Uterus (tissue), 4 donors: ENCODE results near the gene EDC4. TPM values are rescaled to one million over a fixed set of nuclear protein-coding genes. Genes with fewer than 3 reads are reported as not detected.

Experiments used
- DNase-seq, 2 donors: peaks; one replicate each; pipeline ENCODE4 v3.0.0-alpha.2; 2019 to 2020
- H3K27ac ChIP-seq, 2 donors: fragments of 200-600 bp; sonication (generic); 1 replicate in 1 of 2; 2 replicates in 1 of 2; pipeline ENCODE4 v1.5.1; 2016 to 2018
- H3K27me3 ChIP-seq, 2 donors: fragments of 200-600 bp; sonication (generic); one replicate each; pipeline ENCODE4 v1.5.1; 2018 to 2019; ENCODE audit warnings: control low read depth in 1 of 2
- H3K36me3 ChIP-seq, 2 donors: fragments of 200-600 bp; sonication (generic); one replicate each; pipeline ENCODE4 v1.5.1; 2019; ENCODE audit warnings: control low read depth in 1 of 2
- H3K4me1 ChIP-seq, 2 donors: fragments of 200-600 bp; sonication (generic); one replicate each; pipeline ENCODE4 v1.5.1; 2018 to 2019; ENCODE audit warnings: control low read depth in 1 of 2
- H3K4me3 ChIP-seq, 2 donors: fragments of 200-600 bp; sonication (generic); 1 replicate in 1 of 2; 2 replicates in 1 of 2; pipeline ENCODE4 v1.5.1; 2018 to 2019; ENCODE audit warnings: mild to moderate bottlenecking in 1 of 2
- H3K9me3 ChIP-seq, 2 donors: fragments of 200-600 bp; sonication (generic); one replicate each; pipeline ENCODE4 v1.5.1; 2019; ENCODE audit warnings: control low read depth in 1 of 2
- POLR2A ChIP-seq, 2 donors: fragments of 450-650 bp; IDR thresholded peaks; one replicate each; pipeline ENCODE4 v1.6.1; 2016; ENCODE audit warnings: antibody characterized with exemption in 2 of 2, mild to moderate bottlenecking in 1 of 2, moderate library complexity in 1 of 2
- intact Hi-C: fragments of 100-400 bp; cut with DNase I; formaldehyde crosslinking; loops from one replicate; pipeline ENCODE4 v1.15.1; 2023; ENCODE audit warnings: low total_unique reads
- total RNA-seq, 4 donors: library from RNA; depleted of rRNA in 3 of 4; stranded (reverse); fragments of >200 nt in 3 of 4; gene quantifications; one replicate each; pipeline versions ENCODE4 v1.1.0 to v1.2.4, GENCODE V29; 2014 to 2023
- TF ChIP-seq, protein P1 (sequence below), 4 experiments: fragments of 200-600 bp in 2 of 4; fragments of 450-650 bp in 2 of 4; sonication (generic) in 2 of 4; IDR thresholded peaks; one replicate each; pipeline ENCODE4 v1.5.1; 2016 to 2019; ENCODE audit warnings: antibody characterized with exemption in 4 of 4, mild to moderate bottlenecking in 2 of 4, moderate library complexity in 1 of 4
- donor health status: DM: yes; HTN: yes; CAD: no.

The EDC4 gene
- total RNA-seq, 4 donors from 2014 or later: 19.4 to 63.7 (median 50.7) TPM

DNA sequence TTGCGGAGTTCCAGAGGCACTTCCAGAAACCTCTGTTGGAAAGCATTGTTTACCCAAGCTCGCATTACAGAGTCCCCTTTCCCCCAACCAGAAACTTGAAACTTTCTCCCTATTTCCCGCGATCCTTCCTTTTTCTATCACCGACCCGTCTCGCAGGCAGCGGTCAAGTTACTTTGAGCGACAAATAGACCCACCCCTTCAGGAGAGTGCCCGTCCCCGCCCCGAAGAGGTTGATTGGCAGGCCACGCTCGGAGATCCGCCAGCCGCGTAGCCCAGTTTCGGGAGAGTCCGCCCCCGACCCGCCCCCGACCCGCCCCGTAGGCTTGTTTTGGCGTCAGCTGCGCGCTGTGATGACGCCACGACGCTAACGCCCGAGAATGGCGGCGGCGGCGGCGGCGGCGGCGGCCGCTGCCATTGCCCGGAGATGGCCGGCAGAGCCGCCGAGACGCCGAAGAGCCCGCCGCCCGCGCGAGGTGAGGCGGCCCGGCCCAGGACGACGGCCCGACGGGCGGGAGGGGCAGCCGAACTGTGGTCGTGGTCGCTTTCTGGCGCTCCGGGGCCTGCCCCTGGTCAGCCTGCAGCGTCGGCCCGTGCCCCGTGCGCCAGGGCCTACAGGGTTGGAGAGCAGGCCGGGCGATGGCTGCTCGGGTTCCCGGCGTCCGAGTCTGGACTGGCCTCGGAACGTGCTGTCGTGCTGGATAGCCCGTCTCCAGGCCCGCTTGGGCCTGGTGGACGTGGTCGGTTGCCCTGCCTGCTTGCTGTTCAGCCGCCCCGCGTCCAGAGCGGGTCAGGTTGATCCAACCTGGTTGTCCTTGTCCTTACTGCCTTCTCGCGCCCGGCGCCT is 20.3 kb downstream of the EDC4 start, which contains the start of gene PSKH1:
TSS of gene PSKH1 (plus strand) at position 356 of the 844 bp plus-strand sequence. CDS start 15,496 bp downstream, outside the sequence.
- TF ChIP-seq POLR2A (IDR thresholded peaks at IDR 0.05): peak; percentile 74 to 93
- TF ChIP-seq, protein P1, sequence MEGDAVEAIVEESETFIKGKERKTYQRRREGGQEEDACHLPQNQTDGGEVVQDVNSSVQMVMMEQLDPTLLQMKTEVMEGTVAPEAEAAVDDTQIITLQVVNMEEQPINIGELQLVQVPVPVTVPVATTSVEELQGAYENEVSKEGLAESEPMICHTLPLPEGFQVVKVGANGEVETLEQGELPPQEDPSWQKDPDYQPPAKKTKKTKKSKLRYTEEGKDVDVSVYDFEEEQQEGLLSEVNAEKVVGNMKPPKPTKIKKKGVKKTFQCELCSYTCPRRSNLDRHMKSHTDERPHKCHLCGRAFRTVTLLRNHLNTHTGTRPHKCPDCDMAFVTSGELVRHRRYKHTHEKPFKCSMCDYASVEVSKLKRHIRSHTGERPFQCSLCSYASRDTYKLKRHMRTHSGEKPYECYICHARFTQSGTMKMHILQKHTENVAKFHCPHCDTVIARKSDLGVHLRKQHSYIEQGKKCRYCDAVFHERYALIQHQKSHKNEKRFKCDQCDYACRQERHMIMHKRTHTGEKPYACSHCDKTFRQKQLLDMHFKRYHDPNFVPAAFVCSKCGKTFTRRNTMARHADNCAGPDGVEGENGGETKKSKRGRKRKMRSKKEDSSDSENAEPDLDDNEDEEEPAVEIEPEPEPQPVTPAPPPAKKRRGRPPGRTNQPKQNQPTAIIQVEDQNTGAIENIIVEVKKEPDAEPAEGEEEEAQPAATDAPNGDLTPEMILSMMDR (IDR thresholded peaks at IDR 0.05): peak in 2 of 4 experiments; percentile 2 to 19
- DNase-seq: peak; percentile 96 to 97
- Histone ChIP-seq H3K9me3 (no peaks in the 10 kb centered on the region), H3K4me3 (peak within 1 kb of the TSS; percentile 93 to 94), H3K27me3 (no peaks in the 10 kb centered on the region), H3K27ac (peak within 1 kb of the TSS; percentile 88 to 94), H3K36me3 (no peaks in the 10 kb centered on the region), H3K4me1 (peaks cover 0 to 11% of the 10 kb centered on the region in 2 donors)
- intact Hi-C loops: no loop called here

DNA sequence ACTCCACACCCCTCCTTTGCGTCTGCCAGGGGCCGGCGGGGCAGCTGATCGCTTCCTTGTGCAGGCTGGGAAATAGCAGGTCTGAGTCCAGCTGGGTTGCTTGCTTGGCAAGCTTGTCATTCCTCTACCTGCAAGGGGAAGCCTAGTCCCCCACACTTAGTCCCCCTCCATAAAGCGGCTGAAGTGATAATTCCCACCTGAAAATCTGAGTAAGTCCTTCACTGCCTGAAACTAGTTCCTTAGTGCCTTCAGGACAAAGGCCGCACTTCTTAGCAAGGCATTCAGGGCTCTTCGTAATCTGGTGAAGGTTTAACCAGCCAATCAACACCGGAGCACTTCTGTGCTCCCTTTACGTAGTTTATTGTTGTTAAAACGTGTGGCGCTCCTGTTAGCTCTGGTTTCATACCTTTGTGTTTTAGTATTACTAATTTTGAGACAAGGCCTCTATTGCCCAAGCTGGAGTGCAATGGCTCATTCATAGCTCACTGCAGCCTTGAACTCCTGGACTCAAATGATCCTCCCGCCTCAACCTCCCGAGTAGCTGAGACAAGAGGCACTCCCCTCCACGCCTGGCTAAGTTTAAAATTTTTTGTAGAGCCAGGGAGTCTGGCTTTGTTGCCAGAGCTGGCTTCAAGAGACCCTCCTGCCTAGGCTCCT is 21.0 kb downstream of the EDC4 start:
- H3K9me3 ChIP-seq: no peaks in the 10 kb centered on the region
- no peaks in the 10 kb centered on the region for H3K27me3 ChIP-seq
- intact Hi-C loops: no loop called here
- H3K36me3 ChIP-seq: no peaks in the 10 kb centered on the region
- no peak for DNase-seq
- H3K4me1 ChIP-seq: peaks cover 0 to 11% of the 10 kb centered on the region in 2 donors
- H3K4me3 ChIP-seq: peak overlapping the region; percentile 93 to 94
- TF ChIP-seq, protein P1 (IDR thresholded peaks at IDR 0.05): no peak
- no peak for TF ChIP-seq POLR2A (IDR thresholded peaks at IDR 0.05)
- H3K27ac ChIP-seq: peak overlapping the region; percentile 88 to 94

GRCh38 chr16:67897231-67897630 is 24.4 kb downstream of the EDC4 start:
- Histone ChIP-seq H3K36me3 (no peaks in the 10 kb centered on the region), H3K4me1 (peaks cover 0 to 11% of the 10 kb centered on the region in 2 donors)

DNA sequence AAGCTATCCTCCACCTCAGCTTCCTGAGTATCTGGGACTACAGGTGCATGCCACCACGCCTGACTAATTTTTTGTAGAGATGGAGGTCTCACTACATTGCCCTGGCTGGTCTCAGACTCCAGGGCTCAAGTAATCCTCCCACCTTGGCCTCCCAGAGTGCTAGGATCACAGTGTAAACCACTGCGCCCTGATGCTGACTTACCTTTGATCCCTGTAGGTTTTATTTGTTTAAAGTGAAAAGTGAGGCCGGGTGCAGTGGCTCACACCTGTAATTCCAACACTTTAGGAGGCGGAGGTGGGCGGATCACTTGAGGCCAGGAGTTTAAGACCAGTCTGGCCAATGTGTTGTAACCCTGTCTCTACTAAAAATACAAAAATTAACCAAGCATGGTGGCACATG is 28.9 kb downstream of the EDC4 start:
- H3K9me3 ChIP-seq: no peaks in the 10 kb centered on the region
- H3K27ac ChIP-seq: no peak overlapping the region
- TF ChIP-seq, protein P1 (IDR thresholded peaks at IDR 0.05): no peak
- no peak for TF ChIP-seq POLR2A (IDR thresholded peaks at IDR 0.05)
- intact Hi-C loops: no loop called here
- no peaks in the 10 kb centered on the region for H3K27me3 ChIP-seq
- H3K4me3 ChIP-seq: no peak overlapping the region
- DNase-seq: no peak
- no peaks in the 10 kb centered on the region for H3K4me1 ChIP-seq
- H3K36me3 ChIP-seq: no peaks in the 10 kb centered on the region

More at GRCh38 chr16:67897231-67897630, 24.4 kb downstream of the EDC4 start:
- H3K27me3 ChIP-seq: no peaks in the 10 kb centered on the region
- no peak overlapping the region for H3K27ac ChIP-seq
- H3K4me3 ChIP-seq: no peak overlapping the region
- DNase-seq: no peak
- intact Hi-C loops: no loop called here
- H3K9me3 ChIP-seq: no peaks in the 10 kb centered on the region
- TF ChIP-seq POLR2A (IDR thresholded peaks at IDR 0.05): no peak
- TF ChIP-seq, protein P1 (IDR thresholded peaks at IDR 0.05): no peak

DNA sequence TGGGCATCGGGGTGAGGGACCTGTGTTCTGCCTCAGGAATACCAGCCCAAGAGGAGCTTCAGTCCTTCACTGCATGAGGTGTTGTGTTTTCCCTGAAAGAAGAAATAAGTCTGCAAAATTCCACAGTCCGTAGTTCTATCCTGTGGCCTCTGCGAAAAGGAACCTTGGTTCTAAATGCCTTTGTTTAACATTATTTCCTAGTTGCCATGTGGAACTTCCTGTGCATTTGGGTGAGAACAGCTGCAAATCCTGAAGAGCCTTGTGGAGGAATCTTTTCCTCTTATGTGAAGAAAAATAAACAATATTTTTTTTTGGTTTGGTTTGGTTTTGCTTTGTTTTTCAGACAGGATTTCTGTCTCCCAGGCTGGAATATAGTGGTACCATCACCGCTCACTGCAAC is 30.0 kb downstream of the EDC4 start:
- TF ChIP-seq, protein P1 (IDR thresholded peaks at IDR 0.05): no peak
- no peak for TF ChIP-seq POLR2A (IDR thresholded peaks at IDR 0.05)
- no peaks in the 10 kb centered on the region for H3K9me3 ChIP-seq
- H3K4me1 ChIP-seq: no peaks in the 10 kb centered on the region
- H3K4me3 ChIP-seq: no peak overlapping the region
- no peaks in the 10 kb centered on the region for H3K36me3 ChIP-seq
- no peak for DNase-seq
- intact Hi-C loops: no loop called here
- no peaks in the 10 kb centered on the region for H3K27me3 ChIP-seq
- H3K27ac ChIP-seq: no peak overlapping the region
